Gastroesophageal sphincter (tissue), 4 donors: Measurements from ENCODE around the gene EVPLL. TPM values are rescaled to one million over a fixed set of nuclear protein-coding genes. Genes with fewer than 3 reads are reported as not detected.
A peak's percentile ranks its signal among the peaks of the same experiment; 100 is the strongest.
"Not testable (repeated sequence)": the region's sequence is repeated elsewhere in the genome, so short reads cannot be mapped to it uniquely, and the experiment has no call there.

Experiments
- ATAC-seq: fragments of 150-250 bp; one replicate; pipeline ENCODE4 v1.9.1; 2016; ENCODE audit warnings: mild to moderate bottlenecking, moderate library complexity
- H3K27ac ChIP-seq, 4 donors: fragments of 200-600 bp; sonication (generic) in 3 of 4; 1 replicate in 3 of 4; 2 replicates in 1 of 4; pipeline ENCODE4 v1.5.1; 2016 to 2019
- H3K27me3 ChIP-seq: fragments of 200-600 bp; sonication (generic); one replicate; pipeline ENCODE4 v1.5.1; 2019
- H3K36me3 ChIP-seq, 2 donors: fragments of 200-600 bp; sonication (generic); one replicate each; pipeline ENCODE4 v1.5.1; 2019; ENCODE audit warnings: control low read depth in 1 of 2
- H3K4me1 ChIP-seq, 3 donors: fragments of 200-600 bp; sonication (generic); 1 replicate in 2 of 3; 2 replicates in 1 of 3; pipeline ENCODE4 v1.5.1; 2016 to 2019; ENCODE audit warnings: control low read depth in 2 of 3
- H3K4me3 ChIP-seq, 2 donors: fragments of 200-600 bp; sonication (generic); one replicate each; pipeline ENCODE4 v1.5.1; 2019; ENCODE audit warnings: mild to moderate bottlenecking in 1 of 2, moderate library complexity in 1 of 2
- H3K9me3 ChIP-seq, 3 donors: fragments of 200-600 bp; sonication (generic); one replicate each; pipeline ENCODE4 v1.5.1; 2017 to 2019; ENCODE audit warnings: control low read depth in 2 of 3
- CTCF ChIP-seq, 4 experiments: fragments of 200-600 bp in 2 of 4; fragments of 450-650 bp in 2 of 4; sonication (generic) in 1 of 4; IDR thresholded peaks; one replicate each; pipeline ENCODE4 v1.5.1; 2017 to 2019; ENCODE audit warnings: antibody characterized with exemption in 4 of 4, mild to moderate bottlenecking in 2 of 4, moderate library complexity in 2 of 4
- EP300 ChIP-seq: sonication (generic); formaldehyde crosslinking; IDR thresholded peaks from one replicate; pipeline ENCODE4 v1.6.1; 2017; ENCODE audit warnings: antibody characterized with exemption, mild to moderate bottlenecking
- POLR2A ChIP-seq, 2 donors: fragments of 450-650 bp; IDR thresholded peaks; one replicate each; pipeline ENCODE4 v1.6.1; 2017; ENCODE audit warnings: antibody characterized with exemption in 2 of 2, mild to moderate bottlenecking in 2 of 2, moderate library complexity in 1 of 2
- POLR2AphosphoS5 ChIP-seq: sonication (generic); formaldehyde crosslinking; IDR thresholded peaks from one replicate; pipeline ENCODE4 v1.6.1; 2017; ENCODE audit warnings: antibody characterized with exemption
- WGBS, 2 donors: methylation state at CpG; one replicate each; pipeline ENCODE4 v1.1.5; 2018; ENCODE audit warnings: low coverage in 1 of 2; 5-methylcytosine and 5-hydroxymethylcytosine counted together
- total RNA-seq, 4 donors: library from RNA; depleted of rRNA; stranded (reverse); fragments of >200 nt; gene quantifications; one replicate each; pipeline ENCODE4 v1.1.0, GENCODE V29; 2016

EVPLL gene
- total RNA-seq, 4 donors from 2014 or later = not detected

- H3K36me3 ChIP-seq = no peaks in the 10 kb centered on the region
- no peak overlapping the region for H3K4me3 ChIP-seq
- ATAC-seq = no peak
- TF ChIP-seq CTCF (IDR thresholded peaks at IDR 0.05) (no peak), POLR2A (IDR thresholded peaks at IDR 0.05) (no peak), EP300 (no peak), POLR2AphosphoS5 (no peak)
- 60% methylated on average over 1 of the region's 36 CpGs; no CpG with 5 or more reads in 1 of the 2 donors for WGBS, 2 donors
- H3K9me3 ChIP-seq = no peaks in the 10 kb centered on the region
- peaks cover 54% of the 10 kb centered on the region for H3K27me3 ChIP-seq
- peaks cover 0 to 7% (median 0%) of the 10 kb centered on the region in 3 donors for H3K4me1 ChIP-seq
- H3K27ac ChIP-seq = no peak overlapping the region
Observed at GRCh38 chr17:18382441-18383078, 5.0 kb downstream of the EVPLL start.

- H3K27me3 ChIP-seq = peaks cover 54% of the 10 kb centered on the region
- H3K9me3 ChIP-seq, H3K4me1 ChIP-seq, ATAC-seq, H3K4me3 ChIP-seq, H3K27ac ChIP-seq, H3K36me3 ChIP-seq: not testable (repeated sequence)
- WGBS, 2 donors = 60% methylated on average over 3 of the region's 36 CpGs; no CpG with 5 or more reads in 1 of the 2 donors
Observed at GRCh38 chr17:18383079-18383481, 5.5 kb downstream of the EVPLL start.

- not testable (repeated sequence) for H3K9me3 ChIP-seq, H3K4me1 ChIP-seq, ATAC-seq, H3K36me3 ChIP-seq, H3K27ac ChIP-seq, H3K4me3 ChIP-seq
- H3K27me3 ChIP-seq = peaks cover 51% of the 10 kb centered on the region
- WGBS, 2 donors = 73 to 89% methylated on average over 3 to 4 of the region's 7 CpGs
Observed at GRCh38 chr17:18384271-18384670, 6.7 kb downstream of the EVPLL start.

- not testable (repeated sequence) for H3K27ac ChIP-seq
Observed at GRCh38 chr17:18387583-18387982, 10.0 kb downstream of the EVPLL start.

GRCh38 chr17:18388266-18388665, 10.7 kb downstream of the EVPLL start:
- not testable (repeated sequence) for H3K36me3 ChIP-seq, ATAC-seq, H3K27ac ChIP-seq, H3K4me3 ChIP-seq, H3K4me1 ChIP-seq, H3K9me3 ChIP-seq
- H3K27me3 ChIP-seq = peaks cover 11% of the 10 kb centered on the region
- WGBS, 2 donors = no CpG with 5 or more reads among the region's 4 CpGs

More at GRCh38 chr17:18387583-18387982, 10.0 kb downstream of the EVPLL start:
- peaks cover 18% of the 10 kb centered on the region for H3K27me3 ChIP-seq
- not testable (repeated sequence) for H3K9me3 ChIP-seq, H3K4me1 ChIP-seq, H3K4me3 ChIP-seq, ATAC-seq, H3K36me3 ChIP-seq
- WGBS, 2 donors = 86% methylated on average over 1 of the region's 5 CpGs; no CpG with 5 or more reads in 1 of the 2 donors

- ATAC-seq, H3K9me3 ChIP-seq, H3K4me3 ChIP-seq, H3K27ac ChIP-seq, H3K36me3 ChIP-seq, H3K27me3 ChIP-seq, H3K4me1 ChIP-seq: not testable (repeated sequence)
- no CpG with 5 or more reads among the region's 10 CpGs for WGBS, 2 donors
Observed at GRCh38 chr17:18388728-18389127, 11.2 kb downstream of the EVPLL start.

- not testable (repeated sequence) for H3K27me3 ChIP-seq
Observed at GRCh38 chr17:18401872-18402590, 24.5 kb downstream of the EVPLL start.

GRCh38 chr17:18403166-18403565, 25.6 kb downstream of the EVPLL start:
- H3K4me3 ChIP-seq, H3K9me3 ChIP-seq, ATAC-seq, H3K4me1 ChIP-seq, H3K27me3 ChIP-seq, H3K36me3 ChIP-seq, H3K27ac ChIP-seq: not testable (repeated sequence)
- WGBS, 2 donors = 0% methylated on average over 1 of the region's 5 CpGs; no CpG with 5 or more reads in 1 of the 2 donors

More at GRCh38 chr17:18401872-18402590, 24.5 kb downstream of the EVPLL start:
- not testable (repeated sequence) for H3K27ac ChIP-seq, H3K4me3 ChIP-seq, H3K4me1 ChIP-seq, H3K36me3 ChIP-seq, H3K9me3 ChIP-seq, ATAC-seq
- WGBS, 2 donors = 49 to 58% methylated on average over 2 of the region's 7 CpGs

GRCh38 chr17:18403604-18404003, 26.0 kb downstream of the EVPLL start:
- no CpG with 5 or more reads among the region's 5 CpGs for WGBS, 2 donors
- H3K9me3 ChIP-seq, ATAC-seq, H3K27ac ChIP-seq, H3K36me3 ChIP-seq, H3K4me1 ChIP-seq, H3K27me3 ChIP-seq, H3K4me3 ChIP-seq: not testable (repeated sequence)

GRCh38 chr17:18408906-18409305, 31.3 kb downstream of the EVPLL start:
- ATAC-seq, H3K4me1 ChIP-seq, H3K27me3 ChIP-seq, H3K27ac ChIP-seq, H3K36me3 ChIP-seq, H3K4me3 ChIP-seq, H3K9me3 ChIP-seq: not testable (repeated sequence)
- WGBS, 2 donors = 27 to 38% methylated on average over 1 to 3 of the region's 3 CpGs

- 14 to 27% methylated on average over 6 of the region's 6 CpGs for WGBS, 2 donors
Observed at GRCh38 chr17:18409321-18409720, 31.7 kb downstream of the EVPLL start.

GRCh38 chr17:18410736-18411135, 33.2 kb downstream of the EVPLL start:
- H3K27ac ChIP-seq = peak overlapping the region in 3 of 4 donors; percentile 34 to 85 (median 84)
- H3K4me1 ChIP-seq, H3K27me3 ChIP-seq, H3K36me3 ChIP-seq, H3K9me3 ChIP-seq, ATAC-seq: not testable (repeated sequence)
- WGBS, 2 donors = 1 to 2% methylated on average over 9 to 10 of the region's 11 CpGs
- peak overlapping the region; percentile 55 to 57 for H3K4me3 ChIP-seq

More at GRCh38 chr17:18409321-18409720, 31.7 kb downstream of the EVPLL start:
- H3K27ac ChIP-seq, H3K27me3 ChIP-seq, H3K4me3 ChIP-seq, H3K9me3 ChIP-seq, H3K36me3 ChIP-seq, ATAC-seq, H3K4me1 ChIP-seq: not testable (repeated sequence)
